HG03460 (cell line): ENCODE results near the gene PILRB.

ENCODE experiments used
- ATAC-seq: cut with Tn5 transposase; IDR thresholded peaks from one replicate; pipeline ENCODE4 v1.9.1; 2021; ENCODE audit not compliant: unreplicated experiment

PILRB gene

GRCh38 chr7:100400656-100401055 lies 42.7 kb downstream of the PILRB start:
- ATAC-seq, result no peak

- no peak for ATAC-seq
Observed at GRCh38 chr7:100401811-100402210, 43.9 kb downstream of the PILRB start.

GRCh38 chr7:100402241-100402640 lies 44.3 kb downstream of the PILRB start:
- ATAC-seq, result no peak

GRCh38 chr7:100406767-100407166 lies 48.9 kb downstream of the PILRB start:
- ATAC-seq, result no peak

GRCh38 chr7:100407285-100408180 lies 49.6 kb downstream of the PILRB start:
- ATAC-seq, result no peak

GRCh38 chr7:100411101-100411500 lies 53.2 kb downstream of the PILRB start:
- no peak for ATAC-seq

- ATAC-seq, result no peak
Observed at GRCh38 chr7:100413346-100413745, 55.4 kb downstream of the PILRB start.

GRCh38 chr7:100413889-100414288 lies 56.0 kb downstream of the PILRB start:
- no peak for ATAC-seq

GRCh38 chr7:100415448-100415847 lies 57.5 kb downstream of the PILRB start:
- no peak for ATAC-seq
